PFSK-1 (cell line): Measurements from ENCODE around the gene KRT31.

Experiments
- POLR2AphosphoS5 ChIP-seq: IDR thresholded peaks from 2 replicates; pipeline ENCODE4 v1.6.1; 2012; ENCODE audit warnings: low read depth, mild to moderate bottlenecking, control low read depth, low read length, moderate library complexity
- REST ChIP-seq, 2 experiments: IDR thresholded peaks; 2 replicates each; pipeline versions ENCODE4 v1.6.1 to v1.8.0; 2011 to 2012; ENCODE audit warnings: low read depth in 2 of 2, low read length in 2 of 2, control low read depth in 1 of 2, inconsistent platforms in 1 of 2, mild to moderate bottlenecking in 1 of 2, moderate library complexity in 1 of 2; ENCODE audit not compliant: insufficient read depth in 1 of 2
- SIN3A ChIP-seq: IDR thresholded peaks from 2 replicates; pipeline ENCODE4 v1.6.1; 2012; ENCODE audit warnings: mild to moderate bottlenecking, low read length, moderate library complexity, borderline replicate concordance; ENCODE audit not compliant: insufficient read depth

GRCh38 chr17:41351177-41351576 lies 46.2 kb downstream of the KRT31 start:
- TF ChIP-seq POLR2AphosphoS5: no peak
- no peak for TF ChIP-seq SIN3A
- no peak for TF ChIP-seq REST (IDR thresholded peaks at IDR 0.05; ENCODE audit: insufficient read depth in 1 of 2, low read depth in 2 of 2, low read length in 2 of 2)
